GM18873 (cell line): ENCODE results near the gene BAZ2B.

Experiments
- ATAC-seq: cut with Tn5 transposase; IDR thresholded peaks from one replicate; pipeline ENCODE4 v1.9.1; 2021; ENCODE audit warnings: mild to moderate bottlenecking, moderate library complexity, moderate number of reproducible peaks; ENCODE audit not compliant: unreplicated experiment, low FRiP score

Gene BAZ2B

GRCh38 chr2:159471340-159471739, 145.0 kb downstream of the BAZ2B start:
- ATAC-seq = no peak

- no peak for ATAC-seq
Measured at GRCh38 chr2:159468257-159468656, 148.1 kb downstream of the BAZ2B start.

GRCh38 chr2:159462961-159463360, 153.4 kb downstream of the BAZ2B start:
- ATAC-seq = no peak

GRCh38 chr2:159462201-159462785, 154.1 kb downstream of the BAZ2B start:
- ATAC-seq = no peak

GRCh38 chr2:159461076-159461475, 155.3 kb downstream of the BAZ2B start:
- ATAC-seq = no peak

GRCh38 chr2:159460227-159460626, 156.1 kb downstream of the BAZ2B start:
- ATAC-seq = no peak

GRCh38 chr2:159459279-159459678, 157.1 kb downstream of the BAZ2B start:
- no peak for ATAC-seq

GRCh38 chr2:159457589-159457988, 158.8 kb downstream of the BAZ2B start:
- no peak for ATAC-seq

GRCh38 chr2:159456500-159457426, 159.6 kb downstream of the BAZ2B start:
- no peak for ATAC-seq

- ATAC-seq = no peak
Measured at GRCh38 chr2:159455330-159455918, 160.9 kb downstream of the BAZ2B start.

- no peak for ATAC-seq
Measured at GRCh38 chr2:159454185-159454584, 162.2 kb downstream of the BAZ2B start.

GRCh38 chr2:159450180-159450579, 166.2 kb downstream of the BAZ2B start:
- ATAC-seq = no peak

GRCh38 chr2:159449504-159450124, 166.7 kb downstream of the BAZ2B start:
- ATAC-seq = no peak

- ATAC-seq = no peak
Measured at GRCh38 chr2:159446817-159447216, 169.5 kb downstream of the BAZ2B start.

- ATAC-seq = no peak
Measured at GRCh38 chr2:159446201-159446600, 170.1 kb downstream of the BAZ2B start.

GRCh38 chr2:159445307-159445706, 171.0 kb downstream of the BAZ2B start:
- peak; percentile 59 for ATAC-seq

GRCh38 chr2:159444754-159445153, 171.6 kb downstream of the BAZ2B start:
- ATAC-seq = no peak

GRCh38 chr2:159442159-159442852, 174.0 kb downstream of the BAZ2B start:
- no peak for ATAC-seq

GRCh38 chr2:159441182-159441581, 175.2 kb downstream of the BAZ2B start:
- ATAC-seq = no peak

- ATAC-seq = no peak
Measured at GRCh38 chr2:159439421-159439820, 176.9 kb downstream of the BAZ2B start.
